GM21737 (cell line): ENCODE results near the gene EGFR.

ENCODE experiments used
- ATAC-seq: cut with Tn5 transposase; IDR thresholded peaks from one replicate; pipeline ENCODE4 v1.9.1; 2021; ENCODE audit warnings: mild to moderate bottlenecking, moderate library complexity; ENCODE audit not compliant: unreplicated experiment

EGFR gene

DNA sequence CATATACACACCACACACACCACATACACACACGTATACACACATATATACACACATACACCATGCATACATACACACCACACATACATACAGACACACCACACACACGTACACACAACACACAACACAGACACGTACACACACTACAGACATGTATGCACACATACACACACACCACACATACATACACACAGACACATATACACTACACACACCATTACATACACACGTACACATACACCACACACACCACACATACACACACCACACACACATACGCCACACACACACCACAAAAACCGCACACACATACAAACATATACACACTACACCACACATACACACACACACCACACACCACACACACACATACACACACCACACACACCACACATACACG lies 184.5 kb downstream of the EGFR start:
- no peak for ATAC-seq

DNA sequence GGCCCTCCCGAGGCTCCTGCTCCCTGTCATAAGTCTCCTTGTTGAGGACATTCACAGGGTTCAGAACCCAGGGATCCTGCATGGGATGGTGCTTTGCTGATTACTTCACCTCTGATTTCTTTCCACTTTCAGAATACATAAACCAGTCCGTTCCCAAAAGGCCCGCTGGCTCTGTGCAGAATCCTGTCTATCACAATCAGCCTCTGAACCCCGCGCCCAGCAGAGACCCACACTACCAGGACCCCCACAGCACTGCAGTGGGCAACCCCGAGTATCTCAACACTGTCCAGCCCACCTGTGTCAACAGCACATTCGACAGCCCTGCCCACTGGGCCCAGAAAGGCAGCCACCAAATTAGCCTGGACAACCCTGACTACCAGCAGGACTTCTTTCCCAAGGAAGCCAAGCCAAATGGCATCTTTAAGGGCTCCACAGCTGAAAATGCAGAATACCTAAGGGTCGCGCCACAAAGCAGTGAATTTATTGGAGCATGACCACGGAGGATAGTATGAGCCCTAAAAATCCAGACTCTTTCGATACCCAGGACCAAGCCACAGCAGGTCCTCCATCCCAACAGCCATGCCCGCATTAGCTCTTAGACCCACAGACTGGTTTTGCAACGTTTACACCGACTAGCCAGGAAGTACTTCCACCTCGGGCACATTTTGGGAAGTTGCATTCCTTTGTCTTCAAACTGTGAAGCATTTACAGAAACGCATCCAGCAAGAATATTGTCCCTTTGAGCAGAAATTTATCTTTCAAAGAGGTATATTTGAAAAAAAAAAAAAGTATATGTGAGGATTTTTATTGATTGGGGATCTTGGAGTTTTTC lies 186.5 kb downstream of the EGFR start:
- no peak for ATAC-seq

DNA sequence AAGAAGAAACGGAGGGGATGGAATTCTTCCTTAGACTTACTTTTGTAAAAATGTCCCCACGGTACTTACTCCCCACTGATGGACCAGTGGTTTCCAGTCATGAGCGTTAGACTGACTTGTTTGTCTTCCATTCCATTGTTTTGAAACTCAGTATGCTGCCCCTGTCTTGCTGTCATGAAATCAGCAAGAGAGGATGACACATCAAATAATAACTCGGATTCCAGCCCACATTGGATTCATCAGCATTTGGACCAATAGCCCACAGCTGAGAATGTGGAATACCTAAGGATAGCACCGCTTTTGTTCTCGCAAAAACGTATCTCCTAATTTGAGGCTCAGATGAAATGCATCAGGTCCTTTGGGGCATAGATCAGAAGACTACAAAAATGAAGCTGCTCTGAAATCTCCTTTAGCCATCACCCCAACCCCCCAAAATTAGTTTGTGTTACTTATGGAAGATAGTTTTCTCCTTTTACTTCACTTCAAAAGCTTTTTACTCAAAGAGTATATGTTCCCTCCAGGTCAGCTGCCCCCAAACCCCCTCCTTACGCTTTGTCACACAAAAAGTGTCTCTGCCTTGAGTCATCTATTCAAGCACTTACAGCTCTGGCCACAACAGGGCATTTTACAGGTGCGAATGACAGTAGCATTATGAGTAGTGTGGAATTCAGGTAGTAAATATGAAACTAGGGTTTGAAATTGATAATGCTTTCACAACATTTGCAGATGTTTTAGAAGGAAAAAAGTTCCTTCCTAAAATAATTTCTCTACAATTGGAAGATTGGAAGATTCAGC lies 187.6 kb downstream of the EGFR start:
- ATAC-seq = no peak

DNA sequence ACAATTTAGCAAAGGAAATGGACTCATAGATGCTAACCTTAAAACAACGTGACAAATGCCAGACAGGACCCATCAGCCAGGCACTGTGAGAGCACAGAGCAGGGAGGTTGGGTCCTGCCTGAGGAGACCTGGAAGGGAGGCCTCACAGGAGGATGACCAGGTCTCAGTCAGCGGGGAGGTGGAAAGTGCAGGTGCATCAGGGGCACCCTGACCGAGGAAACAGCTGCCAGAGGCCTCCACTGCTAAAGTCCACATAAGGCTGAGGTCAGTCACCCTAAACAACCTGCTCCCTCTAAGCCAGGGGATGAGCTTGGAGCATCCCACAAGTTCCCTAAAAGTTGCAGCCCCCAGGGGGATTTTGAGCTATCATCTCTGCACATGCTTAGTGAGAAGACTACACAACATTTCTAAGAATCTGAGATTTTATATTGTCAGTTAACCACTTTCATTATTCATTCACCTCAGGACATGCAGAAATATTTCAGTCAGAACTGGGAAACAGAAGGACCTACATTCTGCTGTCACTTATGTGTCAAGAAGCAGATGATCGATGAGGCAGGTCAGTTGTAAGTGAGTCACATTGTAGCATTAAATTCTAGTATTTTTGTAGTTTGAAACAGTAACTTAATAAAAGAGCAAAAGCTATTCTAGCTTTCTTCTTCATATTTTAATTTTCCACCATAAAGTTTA lies 188.8 kb downstream of the EGFR start:
- no peak for ATAC-seq

DNA sequence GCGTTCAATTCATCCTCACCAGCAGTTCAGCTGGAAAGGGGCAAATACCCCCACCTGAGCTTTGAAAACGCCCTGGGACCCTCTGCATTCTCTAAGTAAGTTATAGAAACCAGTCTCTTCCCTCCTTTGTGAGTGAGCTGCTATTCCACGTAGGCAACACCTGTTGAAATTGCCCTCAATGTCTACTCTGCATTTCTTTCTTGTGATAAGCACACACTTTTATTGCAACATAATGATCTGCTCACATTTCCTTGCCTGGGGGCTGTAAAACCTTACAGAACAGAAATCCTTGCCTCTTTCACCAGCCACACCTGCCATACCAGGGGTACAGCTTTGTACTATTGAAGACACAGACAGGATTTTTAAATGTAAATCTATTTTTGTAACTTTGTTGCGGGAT lies 190.5 kb downstream of the EGFR start:
- no peak for ATAC-seq

DNA sequence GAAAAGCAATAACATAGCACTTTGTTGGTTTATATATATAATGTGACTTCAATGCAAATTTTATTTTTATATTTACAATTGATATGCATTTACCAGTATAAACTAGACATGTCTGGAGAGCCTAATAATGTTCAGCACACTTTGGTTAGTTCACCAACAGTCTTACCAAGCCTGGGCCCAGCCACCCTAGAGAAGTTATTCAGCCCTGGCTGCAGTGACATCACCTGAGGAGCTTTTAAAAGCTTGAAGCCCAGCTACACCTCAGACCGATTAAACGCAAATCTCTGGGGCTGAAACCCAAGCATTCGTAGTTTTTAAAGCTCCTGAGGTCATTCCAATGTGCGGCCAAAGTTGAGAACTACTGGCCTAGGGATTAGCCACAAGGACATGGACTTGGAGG lies 191.4 kb downstream of the EGFR start:
- ATAC-seq = no peak

DNA sequence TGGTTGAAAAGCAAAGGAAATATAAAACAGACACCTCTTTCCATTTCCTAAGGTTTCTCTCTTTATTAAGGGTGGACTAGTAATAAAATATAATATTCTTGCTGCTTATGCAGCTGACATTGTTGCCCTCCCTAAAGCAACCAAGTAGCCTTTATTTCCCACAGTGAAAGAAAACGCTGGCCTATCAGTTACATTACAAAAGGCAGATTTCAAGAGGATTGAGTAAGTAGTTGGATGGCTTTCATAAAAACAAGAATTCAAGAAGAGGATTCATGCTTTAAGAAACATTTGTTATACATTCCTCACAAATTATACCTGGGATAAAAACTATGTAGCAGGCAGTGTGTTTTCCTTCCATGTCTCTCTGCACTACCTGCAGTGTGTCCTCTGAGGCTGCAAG lies 191.9 kb downstream of the EGFR start:
- no peak for ATAC-seq

DNA sequence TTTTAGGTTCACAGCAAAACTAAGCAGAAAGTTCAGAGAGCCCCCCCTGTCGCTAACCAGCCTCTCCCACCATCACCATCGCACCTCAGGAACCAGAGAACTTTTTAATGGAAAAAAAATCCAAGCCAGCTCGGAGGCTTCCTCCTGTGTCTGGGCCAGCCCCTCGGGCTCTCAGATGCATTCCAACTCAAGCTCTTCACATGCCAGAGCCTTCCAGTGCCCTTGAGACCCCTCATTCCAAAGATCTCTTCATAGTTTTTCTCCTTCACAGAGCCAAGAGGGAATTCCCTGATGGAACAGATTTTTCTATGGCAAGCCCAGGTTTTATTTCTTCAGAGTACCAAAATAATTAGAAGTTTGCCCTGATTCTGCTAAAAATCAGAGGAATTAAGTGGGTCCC lies 192.9 kb downstream of the EGFR start:
- ATAC-seq = no peak

DNA sequence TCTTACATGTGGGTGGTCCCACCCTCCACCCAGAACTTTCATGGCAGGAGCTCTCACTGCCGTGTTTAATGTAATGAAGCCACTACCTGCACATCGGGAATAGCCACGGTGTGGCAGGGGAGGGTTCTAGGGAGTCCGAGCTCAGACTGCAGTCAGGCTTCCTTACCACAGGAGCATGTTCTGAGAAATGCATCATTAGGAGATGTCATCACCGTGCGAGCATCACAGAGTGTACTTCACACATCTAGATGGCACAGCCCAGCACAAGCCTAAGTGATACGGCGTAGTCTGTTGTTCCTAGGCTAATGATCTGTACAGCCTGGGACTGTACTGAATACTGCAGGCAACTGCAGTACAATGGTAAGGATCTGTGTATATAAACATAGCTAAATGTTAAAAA lies 193.4 kb downstream of the EGFR start:
- no peak for ATAC-seq

DNA sequence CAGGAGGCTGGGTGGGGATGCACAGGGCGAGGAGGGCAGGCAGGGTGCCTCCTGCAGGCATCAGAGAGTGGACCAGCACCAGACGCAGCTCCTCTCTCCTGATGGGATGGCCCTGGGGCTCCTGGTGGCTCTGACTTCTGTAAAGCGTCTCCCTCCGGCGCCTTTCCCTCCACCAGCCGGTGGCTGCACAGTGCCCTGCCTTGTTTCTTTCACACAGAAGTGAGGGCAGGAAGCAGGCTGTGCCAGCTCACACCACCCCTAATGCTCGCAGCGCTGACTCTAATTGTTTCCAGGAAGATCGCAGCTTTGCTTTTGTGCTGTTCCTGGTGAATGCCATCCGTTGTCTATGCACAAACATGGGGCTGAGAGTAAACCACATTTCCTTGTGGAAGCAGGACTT lies 194.0 kb downstream of the EGFR start:
- ATAC-seq = no peak

DNA sequence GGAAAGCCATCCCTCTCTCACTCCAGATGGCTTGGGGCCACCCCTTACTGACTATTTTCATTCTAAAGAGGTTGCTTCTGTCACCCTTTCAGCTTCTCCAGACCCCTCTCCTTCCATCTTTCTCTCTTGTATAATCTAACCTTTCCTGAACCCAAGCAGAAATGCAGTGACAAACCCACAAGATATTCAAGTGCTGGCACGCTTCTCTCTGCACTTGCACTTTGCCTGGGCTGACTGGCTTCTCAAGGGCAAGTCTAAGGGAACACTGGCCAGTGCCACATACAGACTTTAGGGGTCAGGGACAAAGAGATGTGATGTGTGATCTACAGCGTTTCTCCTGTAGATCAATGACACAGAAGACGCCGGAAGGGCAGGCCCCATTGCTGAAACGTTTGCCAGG lies 195.9 kb downstream of the EGFR start:
- no peak for ATAC-seq

DNA sequence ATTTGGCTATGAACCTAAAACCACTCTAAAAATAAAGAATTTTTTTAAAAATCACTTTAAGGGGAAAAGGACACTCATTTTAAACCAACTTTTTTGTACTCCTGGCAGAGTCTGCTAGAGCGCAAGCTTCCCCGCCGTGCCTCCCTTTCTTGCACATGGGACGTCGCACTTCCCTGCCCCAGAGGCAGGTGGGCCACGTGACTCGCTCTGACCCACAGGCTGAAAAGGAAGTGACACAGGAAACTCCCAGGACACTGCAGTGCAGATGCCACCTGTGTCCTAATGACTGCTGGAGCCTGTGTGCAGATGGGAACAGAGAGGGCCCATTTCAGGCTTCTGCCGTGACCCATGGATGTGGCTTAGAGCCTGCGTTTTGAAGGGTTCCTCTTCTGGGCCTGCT lies 204.2 kb downstream of the EGFR start:
- no peak for ATAC-seq

DNA sequence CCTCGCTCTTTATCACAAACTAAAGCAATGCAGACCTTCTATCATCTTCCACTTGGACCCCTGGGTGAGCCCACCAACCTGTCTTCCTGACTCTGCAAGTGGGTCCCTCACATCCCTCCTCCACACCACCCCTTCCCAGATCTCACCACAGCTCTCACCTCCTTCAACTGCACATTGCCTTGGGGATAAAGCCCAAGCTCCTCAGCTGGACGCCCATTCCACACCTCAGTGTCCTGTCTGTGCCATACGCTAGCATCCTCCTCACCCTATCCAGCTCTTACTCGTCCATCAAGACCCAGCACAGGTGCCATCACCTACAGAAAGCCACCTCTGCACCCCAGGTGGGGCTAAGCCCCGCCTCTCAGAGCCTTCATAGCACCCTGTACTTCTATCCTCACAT lies 205.3 kb downstream of the EGFR start:
- no peak for ATAC-seq

DNA sequence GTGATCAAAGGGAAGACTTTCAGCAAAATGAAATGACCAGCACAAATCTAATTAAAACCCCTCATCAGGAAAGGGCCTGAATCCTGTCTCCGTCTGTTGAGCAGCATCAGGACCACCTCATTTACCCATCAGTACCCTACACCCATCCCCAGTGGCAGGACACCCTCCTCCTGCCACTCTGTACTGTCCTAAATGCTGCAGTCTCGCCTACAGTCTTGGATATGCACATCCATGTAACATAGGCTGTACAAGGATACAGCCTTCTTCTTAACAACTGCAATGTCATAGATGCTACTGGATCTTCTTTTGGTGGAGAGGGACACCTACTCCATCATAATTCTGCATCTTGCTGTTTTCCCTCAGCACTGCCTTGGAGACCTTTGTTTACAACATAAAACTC lies 206.0 kb downstream of the EGFR start:
- no peak for ATAC-seq

DNA sequence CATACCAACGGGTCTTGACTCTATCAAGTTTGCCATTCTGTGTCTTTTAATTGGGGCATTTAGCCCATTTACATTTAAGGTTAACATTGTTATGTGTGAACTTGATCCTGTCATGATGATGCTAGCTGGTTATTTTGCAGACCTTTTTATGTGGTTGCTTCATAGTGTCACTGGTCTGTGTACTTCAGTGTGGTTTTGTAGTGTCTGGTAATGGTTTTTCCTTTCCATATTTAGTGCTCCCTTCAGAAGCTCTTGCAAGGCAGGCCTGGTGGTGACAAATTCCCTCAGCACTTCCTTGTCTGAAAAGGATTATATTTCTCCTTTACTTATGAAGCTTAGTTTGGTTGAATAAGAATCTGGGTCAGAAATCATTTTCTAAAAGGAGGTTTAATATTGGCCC lies 211.2 kb downstream of the EGFR start:
- ATAC-seq = no peak

DNA sequence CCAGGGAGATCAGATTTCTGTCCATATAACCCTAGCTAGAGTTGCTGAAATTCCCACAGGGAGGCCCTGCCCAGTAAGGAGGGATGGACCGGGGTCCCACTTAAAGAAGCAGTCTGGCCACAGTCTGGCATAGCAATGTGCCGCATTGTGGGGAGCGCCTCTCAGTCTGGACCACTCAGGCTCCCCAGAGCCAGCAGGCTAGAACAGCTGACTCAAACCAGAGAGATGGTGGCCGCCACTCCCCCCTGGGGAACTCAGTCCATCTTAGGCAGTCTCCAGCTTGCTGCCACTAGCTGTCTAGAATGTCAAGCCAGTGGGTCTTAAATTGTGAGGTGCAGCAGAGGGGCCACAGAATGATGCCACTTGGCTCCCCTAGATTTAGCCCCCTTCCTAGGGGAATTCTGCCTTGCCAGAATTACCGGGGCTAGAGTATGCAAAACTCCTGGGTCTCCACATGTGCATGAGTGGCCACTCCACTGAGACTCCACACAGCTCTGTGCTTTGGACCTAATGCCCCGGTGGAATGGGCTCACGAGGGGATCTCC lies 213.0 kb downstream of the EGFR start:
- no peak for ATAC-seq

DNA sequence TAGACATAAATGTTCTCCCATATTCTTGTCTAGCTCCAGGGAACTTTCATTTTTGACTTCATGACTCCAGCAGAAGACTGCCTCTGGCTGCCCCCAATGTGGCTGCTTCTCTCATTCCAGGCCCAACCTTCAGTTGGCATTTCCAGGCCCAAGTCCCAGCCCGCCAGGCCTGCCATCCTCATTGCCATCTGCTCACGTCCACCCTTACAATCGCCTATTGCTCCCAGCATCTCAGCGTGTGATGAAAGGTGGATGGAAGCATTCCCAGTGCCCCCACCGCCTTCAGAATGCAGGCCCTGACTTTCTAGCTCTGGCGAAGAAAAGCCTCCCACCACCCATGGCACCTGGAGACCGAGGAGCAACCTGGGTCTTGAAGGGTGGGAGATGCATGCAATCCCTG lies 214.2 kb downstream of the EGFR start:
- no peak for ATAC-seq

DNA sequence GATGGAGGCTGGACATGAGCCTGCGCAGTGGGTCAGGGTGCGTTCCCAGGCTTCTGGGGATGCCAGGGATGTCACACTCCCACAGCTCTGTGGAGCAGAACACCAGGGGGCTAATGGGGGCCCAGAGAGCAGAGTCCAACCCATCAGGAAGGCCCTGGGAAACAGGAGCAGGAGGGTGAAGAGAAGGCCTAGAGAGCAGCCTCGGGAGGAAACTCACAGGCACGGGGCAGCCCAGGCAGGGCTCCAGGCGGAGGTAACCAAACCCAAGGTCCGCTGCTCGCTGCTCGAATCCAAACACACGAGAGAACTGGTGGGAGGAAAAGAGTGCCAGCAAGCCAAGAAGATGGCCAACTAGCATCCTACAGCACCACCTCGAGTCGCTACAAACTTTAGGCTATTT lies 215.6 kb downstream of the EGFR start:
- no peak for ATAC-seq

DNA sequence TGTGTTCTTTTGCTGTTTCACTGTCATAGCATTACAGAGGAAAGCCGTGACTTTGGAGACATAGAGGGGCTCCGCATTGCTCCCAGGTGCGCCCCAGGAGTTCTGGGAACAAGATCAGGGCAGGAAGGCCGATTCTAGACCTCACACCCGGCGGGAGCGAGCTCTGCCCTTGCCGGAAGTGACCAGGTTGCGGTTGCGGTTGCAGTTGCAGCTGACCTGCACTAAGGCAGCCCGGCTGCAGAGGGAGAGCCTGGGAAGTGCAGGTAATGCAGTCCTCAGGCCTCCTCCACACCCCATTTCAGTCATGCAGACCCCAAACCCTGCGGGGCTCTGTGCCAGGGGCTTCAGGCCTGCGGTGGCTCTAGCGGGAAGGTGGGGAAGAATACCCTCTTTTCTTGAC lies 216.3 kb downstream of the EGFR start:
- ATAC-seq = no peak

DNA sequence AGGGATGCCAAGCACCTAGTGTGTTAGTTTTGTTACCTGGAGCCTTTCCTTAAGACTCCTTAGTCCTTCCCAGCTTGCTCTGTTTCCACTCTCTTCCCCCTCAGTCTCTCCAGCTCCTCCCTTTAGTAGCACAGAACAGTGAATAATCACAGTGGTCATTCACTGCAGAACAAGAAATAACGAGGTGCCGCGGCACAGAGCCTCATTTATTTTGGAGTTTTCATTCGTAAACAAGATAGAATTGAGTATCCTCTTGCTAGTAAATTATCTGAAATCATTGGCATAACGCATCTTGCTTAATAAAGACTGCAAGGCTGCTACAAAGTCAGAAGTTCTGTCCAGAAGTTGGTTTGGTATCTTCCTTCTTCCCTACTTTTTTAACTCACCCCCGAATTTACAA lies 217.0 kb downstream of the EGFR start:
- ATAC-seq = no peak

DNA sequence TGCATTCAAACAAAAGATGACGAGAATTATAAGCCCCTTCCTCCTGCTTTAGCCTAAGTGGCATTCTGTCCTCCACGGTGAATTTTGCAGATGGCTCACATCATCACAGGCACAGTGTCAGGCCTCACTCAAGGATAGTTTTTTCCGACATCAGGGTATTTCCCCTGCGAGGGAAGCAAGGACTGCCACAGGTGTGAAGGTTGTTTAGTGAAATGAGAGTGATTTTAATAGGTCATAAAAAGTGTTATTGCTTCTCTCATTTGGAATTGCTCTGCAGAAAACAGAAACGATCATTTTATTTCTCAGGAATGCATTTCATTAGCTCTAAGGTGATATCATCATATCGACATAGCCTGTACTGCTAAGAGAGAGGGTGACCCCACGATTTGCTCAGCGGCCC lies 217.7 kb downstream of the EGFR start:
- no peak for ATAC-seq
